GM19240 (cell line): ENCODE measurements around the gene FAM185A.
"Not testable (repeated sequence)": the region's sequence is repeated elsewhere in the genome, so short reads cannot be mapped to it uniquely, and the experiment has no call there.

Source experiments
- DNase-seq: peaks from one replicate; pipeline ENCODE4 v3.0.0; 2011; ENCODE audit warnings: low spot score; ENCODE audit not compliant: insufficient read length

The FAM185A gene

DNA sequence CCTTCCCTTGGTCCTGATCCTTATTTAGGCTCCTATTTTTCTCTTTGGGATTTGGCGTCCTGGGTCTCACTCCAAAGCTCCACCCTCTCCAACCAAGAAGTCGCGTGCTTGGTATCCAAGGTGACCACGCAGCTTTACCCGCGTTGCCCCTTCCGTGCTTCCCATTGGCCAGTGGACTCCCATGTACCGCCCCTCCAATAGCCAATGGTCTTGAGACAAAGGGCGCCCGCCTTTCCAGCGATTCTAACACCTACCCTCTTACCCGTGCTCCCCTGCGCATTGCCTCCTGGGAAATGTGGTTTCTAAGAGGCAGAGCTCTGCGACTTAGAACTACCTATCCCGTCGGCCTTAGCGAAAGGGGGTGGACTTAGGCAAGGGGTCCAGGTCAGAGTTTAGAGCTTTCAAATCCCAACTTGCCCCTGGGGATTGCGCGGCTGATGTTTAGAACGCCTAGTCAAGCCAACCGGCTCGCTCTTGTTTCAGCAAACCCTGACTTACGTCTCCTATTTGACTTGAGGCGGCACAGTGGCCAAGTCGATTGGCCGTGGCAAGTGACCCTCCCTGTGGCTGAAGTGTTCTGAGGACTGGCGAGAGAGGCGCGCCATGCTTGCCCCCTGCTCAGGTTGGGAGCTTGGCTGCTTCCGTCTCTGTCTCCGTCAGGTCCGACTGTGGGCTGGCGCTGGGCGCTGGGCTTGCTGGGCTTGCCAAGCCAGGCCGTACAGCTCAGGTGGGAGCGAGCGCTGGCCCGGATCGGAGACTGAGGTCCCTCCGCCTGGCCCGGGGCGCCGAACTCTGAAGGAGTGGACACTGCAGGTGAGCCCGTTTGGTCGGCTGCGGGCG lies at the start of gene FAM185A:
Gene FAM185A (plus strand): TSS at position 395 of the 840 bp plus-strand sequence. CDS start 209 bp downstream, at position 604.
- peak; percentile 69 for DNase-seq

DNA sequence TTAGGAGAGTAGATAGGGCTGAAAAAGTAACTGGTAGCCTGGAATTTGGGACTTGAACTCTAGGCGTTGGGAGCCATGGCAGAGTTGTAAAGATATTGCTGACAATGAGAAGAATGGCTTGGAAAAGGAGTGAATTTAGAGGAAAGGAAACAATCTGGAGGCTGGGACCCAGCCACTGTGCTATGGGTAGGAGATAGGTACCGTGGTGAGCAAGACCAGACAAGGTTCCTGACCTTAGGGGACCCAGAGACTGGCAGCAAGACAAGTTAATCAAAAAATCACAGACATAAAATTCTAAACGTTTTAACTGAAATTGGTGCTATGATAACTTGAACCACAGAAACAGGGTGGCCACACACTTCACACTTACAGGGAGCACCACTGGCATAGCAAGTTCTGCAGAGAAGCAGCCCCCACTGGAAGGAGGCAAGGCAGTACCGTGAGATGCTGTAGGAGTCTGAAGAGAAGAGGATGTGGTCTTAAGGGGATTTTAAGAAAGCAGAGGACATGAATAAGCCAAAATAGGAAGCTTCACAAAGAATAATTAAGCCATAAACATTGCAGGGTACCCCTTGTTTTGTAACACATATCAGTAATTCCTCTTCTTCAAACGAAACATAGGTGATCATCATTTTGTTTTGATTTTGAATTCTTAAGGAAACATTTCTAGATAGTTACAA lies 35.6 kb upstream of the FAM185A start:
- not testable (repeated sequence) for DNase-seq

DNA sequence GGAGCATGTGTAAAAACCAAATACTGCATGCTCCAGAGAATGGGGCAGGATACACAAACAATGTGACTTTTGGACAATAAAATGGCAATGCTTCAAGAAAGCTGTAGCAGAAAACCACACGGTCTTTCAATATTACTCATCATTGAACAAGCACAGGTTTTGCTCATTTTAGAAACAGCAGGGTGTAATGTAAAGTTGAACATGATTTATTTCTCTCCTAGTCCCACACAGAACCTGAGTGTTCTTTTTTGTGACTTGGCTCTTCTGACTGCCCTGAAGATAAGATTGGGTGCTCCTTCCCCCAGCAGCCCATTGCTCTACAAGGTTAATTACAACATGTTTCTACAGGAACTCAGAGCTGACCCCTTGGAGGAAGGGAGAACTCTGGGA lies 35.1 kb upstream of the FAM185A start:
- not testable (repeated sequence) for DNase-seq

DNA sequence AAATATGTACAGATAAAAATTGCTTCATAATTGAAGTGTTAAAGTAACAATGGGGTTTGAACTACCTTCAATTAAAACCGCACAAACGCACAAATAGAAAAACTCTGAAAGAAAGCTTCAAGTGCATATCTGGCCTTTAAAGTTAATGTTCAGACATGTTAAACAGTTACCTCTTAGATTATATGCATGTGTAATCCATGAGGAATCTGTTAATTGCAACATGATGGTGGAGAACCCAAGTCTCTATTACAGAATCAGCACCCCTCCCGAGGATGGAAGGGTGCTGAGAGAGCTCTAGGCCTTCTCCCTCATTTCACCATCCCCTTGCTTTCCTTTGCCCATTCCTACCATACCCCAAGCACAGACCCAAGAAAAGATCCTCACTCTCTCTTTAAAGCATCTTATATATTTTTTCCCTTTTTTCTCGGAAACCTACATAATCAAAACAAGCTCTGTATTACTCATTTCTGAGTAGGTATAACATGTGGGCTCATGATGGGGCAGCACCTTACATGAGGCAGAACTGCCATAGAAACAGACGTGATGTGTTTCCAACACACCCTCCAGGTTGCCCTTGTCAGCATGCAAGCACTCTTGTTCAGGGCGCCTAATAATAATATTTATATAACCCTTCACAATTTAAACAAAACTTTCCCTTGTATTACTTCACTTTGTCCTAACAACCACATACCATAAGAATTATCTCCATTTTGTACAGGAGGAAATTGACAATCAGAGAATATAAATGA lies 33.9 kb upstream of the FAM185A start:
- DNase-seq = not testable (repeated sequence)

DNA sequence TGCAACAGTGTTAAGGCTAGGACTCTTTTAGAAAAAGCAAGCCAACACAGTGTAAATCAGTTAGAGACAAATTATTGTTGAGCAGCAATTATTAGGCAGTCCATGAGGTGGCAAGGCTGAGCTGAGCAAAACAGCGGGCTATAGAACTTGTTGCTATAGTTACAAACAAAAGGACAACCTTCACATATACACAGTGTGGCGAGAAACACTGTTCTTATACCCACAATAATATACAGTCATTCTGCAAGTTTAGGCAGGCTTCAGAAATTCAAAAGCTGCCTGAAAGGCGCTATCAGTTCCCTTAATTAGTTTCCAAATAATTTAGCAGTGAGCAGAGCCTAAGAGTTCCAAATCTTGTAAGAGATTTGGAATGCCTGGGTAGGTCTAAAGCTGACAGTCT lies 33.1 kb upstream of the FAM185A start:
- not testable (repeated sequence) for DNase-seq

DNA sequence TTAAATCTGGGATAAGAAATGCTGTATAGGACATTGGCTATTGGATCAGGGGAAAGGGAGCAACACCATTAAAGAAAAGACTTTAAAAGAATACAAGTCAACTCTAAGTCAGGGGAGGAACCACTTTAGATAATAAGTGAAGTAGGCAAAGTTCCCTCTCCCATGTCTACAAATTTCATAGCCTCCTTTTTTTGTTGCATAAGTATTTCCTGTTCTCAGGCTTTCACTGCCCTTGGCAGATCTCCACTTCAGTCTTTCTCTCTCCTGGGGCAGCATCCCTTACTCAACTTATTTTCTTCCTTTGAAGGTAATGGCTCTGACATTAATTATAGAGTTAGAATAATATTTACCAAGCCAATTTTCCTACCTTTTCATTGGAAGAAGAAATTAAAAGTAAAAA lies 30.3 kb upstream of the FAM185A start:
- DNase-seq = not testable (repeated sequence)

DNA sequence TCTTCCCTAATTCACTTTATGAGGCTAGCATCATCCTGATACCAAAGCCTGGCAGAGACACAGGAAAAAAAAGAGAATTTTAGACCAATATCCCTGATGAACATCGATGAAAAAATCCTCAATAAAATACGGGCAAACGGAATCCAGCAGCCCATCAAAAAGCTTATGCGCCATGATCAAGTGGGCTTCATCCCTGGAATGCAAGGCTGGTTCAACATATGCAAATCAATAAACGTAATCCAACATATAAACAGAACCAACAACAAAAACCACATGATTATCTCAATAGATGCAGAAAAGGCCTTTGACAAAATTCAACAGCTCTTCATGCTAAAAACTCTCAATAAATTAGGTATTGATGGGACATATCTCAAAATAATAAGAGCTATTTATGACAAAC lies 22.6 kb upstream of the FAM185A start:
- DNase-seq = not testable (repeated sequence)

DNA sequence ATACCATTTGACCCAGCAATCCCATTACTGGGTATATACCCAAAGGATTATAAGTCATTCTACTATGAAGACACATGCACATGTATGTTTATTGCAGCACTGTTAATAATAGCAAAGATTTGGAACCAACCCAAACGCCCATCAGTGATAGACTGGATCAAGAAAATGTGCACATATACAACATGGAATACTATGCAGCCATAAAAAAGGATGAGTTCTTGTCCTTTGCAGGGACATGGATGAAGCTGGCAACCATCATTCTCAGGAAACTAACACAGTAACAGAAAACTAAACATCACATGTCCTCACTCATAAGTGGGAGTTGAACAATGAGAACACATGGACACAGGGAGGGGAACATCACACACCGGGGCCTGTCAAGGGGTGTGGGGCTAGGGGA lies 19.1 kb upstream of the FAM185A start:
- DNase-seq = not testable (repeated sequence)

DNA sequence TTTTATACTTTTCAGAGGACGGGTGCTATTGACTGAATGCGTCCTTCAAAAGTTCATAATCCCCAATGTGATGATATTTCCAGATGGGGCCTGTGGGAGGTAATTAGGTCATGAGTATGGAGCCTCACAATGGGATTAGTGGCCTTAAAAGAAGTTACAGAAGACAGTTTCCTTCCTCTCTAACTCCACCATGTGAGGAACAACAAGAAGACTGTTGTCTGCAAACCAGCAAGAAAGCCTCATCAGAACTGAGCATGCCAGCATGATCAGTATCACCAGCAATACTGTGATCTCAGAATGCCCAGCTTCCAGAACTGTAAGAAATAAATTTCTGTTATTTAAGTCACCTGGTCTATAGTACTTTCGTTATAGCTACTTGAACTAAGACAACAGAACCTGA lies 18.4 kb upstream of the FAM185A start:
- not testable (repeated sequence) for DNase-seq

DNA sequence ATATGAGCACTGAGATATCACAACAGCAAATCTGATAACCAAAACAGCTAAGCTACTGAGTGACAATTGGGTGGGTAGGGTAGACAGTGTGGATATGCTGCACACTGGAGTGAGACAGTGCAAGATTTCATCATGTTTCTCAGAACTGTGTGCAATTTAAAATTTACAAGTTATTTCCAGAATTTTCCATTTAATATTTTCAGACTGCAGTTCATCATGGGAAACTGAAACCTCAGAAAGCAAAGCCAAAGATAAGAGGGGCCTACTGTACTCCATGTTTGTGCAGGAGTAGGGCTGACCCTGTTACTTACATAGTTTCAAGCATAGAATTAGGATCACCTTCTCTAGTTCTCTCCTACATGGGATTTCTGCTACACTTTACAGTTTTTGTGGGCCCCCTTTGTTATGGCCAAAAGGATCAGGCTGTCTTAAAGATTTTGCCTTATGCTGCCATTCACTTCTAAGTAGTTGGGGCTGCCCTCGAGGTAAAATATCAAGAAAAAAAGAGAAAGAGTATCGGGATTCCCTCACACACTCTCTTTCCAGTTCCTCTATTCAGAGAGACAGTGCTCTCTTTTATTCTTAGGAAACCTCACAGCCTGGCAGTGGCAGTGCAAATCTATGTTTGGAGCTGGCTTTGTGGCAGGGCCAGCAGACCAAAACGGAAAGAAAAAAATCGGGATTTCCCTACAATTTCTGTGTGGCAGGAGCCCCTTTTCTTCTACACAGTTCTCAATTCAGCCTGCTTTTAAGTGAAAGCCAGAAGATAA lies 6.6 kb upstream of the FAM185A start:
- DNase-seq = not testable (repeated sequence)

DNA sequence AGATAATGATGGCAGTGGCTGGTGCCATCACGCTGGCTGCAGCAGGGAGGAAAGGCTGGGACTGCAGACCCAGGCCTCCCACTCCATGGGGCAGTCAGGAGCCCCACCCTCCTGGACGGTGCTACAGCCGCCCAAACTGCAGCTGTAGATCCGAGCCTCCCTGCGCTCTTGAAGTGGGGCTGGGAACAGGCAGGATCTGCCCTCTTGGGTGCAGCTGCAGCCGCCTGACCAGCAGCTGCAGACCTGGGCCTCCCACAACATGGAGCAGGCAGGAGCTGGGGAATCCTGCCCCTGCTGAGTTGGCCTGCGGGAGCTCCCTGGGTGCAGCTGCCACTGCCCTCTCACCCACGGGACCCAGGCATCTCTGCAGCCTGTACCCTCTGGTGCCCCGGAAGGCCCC lies 4.9 kb upstream of the FAM185A start:
- DNase-seq = not testable (repeated sequence)

DNA sequence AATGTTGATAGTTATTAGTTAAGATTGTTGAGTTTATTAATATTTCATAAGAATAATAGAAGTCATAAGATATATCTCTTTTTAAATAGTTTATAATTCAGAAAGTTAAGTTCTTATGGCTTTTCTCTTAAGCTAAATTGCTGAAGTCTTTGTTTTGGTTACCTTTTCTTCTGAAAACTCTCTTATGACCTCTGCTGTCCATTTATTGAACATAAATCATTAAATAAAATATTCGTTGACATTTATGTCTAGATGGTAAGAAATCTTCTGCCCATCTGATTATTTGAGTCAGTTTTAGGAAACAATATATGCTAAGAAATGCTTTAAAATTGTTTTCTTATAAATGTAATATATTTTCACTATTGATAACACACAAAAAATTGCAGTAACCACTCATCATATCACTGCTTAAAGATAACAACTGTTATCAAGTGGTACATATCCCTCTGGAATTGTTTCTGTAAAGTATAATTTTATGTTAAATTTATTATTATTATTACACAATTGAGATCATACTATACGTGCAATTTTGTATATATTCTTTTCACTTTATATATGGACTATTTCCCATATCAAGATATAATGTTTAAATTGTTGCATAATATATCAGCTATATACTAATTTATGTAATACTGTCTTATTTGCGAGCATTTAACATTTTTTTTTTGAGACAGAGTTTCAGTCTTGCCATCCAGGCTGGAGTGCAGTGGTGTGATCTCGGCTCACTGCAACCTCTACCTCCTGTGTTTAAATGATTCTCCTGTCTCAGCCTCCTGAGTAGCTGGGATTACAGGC lies 3.1 kb upstream of the FAM185A start:
- not testable (repeated sequence) for DNase-seq

DNA sequence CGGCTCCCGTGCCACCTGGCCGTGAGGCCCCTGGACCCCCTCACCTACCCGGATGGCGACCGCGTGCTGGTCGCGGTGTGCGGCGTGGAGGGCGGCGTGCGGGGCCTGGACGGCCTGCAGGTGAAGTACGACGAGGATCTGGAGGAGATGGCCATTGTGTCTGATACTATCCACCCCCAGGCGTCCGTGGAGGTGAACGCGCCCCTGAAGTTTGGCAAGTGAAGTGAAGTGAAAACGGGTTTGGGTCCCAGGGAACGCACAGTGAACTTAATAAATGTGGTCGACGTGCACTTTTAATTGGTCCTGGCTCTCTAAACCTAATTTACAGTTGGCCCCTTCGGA lies 617 bp downstream of the FAM185A start:
- DNase-seq = not testable (repeated sequence)

DNA sequence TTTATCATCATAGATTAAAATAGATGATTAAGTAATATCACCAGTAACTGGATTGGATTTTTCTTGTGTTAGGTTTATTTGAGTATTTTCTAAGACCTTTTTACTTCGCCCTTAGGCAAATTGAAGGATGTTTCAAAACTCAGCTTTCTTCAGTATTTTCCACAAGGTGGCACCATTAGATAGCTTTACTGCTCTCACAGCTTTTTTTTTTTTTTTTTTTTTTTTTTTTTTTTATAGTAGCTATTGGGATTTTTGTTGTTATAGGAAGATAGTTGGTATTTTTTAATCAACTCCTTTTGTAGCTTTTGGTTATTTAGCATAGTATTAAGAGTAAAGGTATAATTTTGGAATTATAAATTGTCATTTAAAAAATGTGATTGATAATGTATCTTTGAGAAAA lies 9.4 kb downstream of the FAM185A start:
- not testable (repeated sequence) for DNase-seq

DNA sequence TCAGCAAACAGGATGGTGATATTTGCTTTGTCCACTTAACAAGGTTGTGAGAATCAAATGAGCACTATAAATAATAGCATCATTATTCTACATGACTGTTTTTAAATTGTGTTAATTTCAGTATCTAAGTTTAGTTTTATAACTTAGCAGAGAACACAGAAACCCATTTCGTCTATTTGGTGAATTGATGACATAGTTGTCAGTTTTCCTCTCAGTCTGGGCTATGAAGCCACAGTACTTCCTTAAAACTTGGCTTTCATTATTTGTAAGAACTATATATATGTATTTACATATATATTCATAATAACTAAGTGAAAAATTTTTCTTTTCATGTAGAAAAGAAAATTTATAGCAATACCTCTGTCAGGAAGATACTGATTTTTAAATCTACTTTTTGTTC lies 11.1 kb downstream of the FAM185A start:
- not testable (repeated sequence) for DNase-seq

DNA sequence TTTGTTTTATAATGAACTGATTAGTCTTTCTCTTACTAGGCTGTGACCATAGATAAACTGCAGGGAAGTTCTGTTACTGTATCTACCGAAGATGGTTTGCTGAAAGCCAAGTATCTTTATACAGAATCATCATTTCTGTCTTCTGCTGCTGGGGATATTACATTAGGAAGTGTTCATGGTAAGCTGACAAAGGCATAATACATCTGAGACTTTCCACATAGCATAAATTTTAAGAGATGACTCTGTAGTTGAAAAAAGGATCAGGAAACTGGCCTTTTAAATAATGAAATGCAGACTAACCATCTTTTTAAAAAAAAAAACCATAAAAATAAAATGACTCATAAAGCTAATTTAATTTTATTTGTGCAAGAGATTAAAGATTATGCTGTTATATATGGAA lies 12.4 kb downstream of the FAM185A start:
- not testable (repeated sequence) for DNase-seq

DNA sequence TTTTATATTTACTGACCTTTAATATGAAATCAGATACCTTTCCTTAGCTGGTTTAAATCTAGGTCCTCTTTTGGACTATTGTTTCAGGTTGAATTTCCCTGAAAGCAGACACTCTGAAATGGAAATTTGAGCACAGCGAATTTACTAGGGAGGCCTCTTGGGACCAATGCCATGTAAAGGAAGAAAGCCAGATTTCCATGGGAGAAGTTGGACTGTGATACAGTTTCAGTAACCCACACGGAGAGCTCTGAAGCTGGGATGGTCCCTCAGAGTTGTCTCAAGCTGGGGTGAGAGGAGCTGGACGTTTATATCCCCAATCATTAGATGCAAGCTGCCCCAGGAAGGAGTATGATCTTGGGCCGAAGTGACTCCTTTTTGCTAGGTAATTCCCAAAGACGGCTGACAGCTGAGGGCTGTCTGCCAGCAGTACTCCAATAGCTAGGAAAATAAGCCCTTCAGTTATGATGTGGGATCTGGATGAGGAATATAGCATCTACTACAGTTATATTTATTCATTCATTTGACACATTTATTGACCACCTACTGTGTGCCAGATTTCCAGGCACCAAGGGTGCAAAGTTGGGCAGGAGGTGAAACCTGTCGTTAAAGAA lies 14.6 kb downstream of the FAM185A start:
- DNase-seq = not testable (repeated sequence)

DNA sequence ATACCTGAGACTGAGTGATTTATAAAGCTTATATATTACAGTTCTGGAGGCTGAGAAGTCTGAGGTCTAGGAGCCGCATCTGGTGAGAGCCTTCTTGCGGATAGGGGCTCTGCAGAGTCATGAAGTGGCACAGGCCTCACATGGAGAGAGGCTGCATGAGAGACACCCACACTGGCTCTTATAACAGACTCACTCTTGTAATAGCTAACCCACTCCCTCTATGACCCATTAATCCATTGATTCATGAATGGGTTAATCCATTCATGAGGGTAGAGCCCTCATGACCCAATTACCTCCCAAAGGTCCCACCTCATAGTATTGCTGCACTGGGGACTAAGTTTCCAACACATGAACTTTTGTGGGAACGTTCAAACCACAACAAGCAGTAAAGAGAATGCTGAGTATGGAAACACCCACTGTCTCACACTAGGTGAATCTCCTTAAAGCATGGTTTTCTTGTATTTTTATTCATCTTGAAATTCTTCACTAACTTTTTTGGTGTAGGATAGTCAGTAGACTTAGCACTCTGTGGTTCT lies 20.9 kb downstream of the FAM185A start:
- DNase-seq = not testable (repeated sequence)

DNA sequence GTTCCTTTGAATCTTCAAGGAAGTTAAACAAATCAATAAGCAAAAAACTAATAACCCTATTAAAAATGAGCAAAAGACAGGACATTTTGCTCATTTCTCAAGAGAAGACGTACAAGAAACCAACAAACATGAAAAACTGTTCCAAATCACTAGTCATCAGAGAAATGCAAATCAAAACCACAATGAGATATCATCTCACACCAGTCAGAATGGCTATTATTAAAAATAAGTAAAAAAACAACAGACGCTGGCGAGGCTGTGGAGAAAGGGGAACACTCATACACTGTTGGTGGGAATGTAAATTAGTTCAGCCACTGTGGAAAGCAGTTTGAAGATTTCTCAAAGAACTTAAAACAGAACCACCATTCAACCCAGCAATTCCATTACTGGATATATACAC lies 21.7 kb downstream of the FAM185A start:
- not testable (repeated sequence) for DNase-seq

DNA sequence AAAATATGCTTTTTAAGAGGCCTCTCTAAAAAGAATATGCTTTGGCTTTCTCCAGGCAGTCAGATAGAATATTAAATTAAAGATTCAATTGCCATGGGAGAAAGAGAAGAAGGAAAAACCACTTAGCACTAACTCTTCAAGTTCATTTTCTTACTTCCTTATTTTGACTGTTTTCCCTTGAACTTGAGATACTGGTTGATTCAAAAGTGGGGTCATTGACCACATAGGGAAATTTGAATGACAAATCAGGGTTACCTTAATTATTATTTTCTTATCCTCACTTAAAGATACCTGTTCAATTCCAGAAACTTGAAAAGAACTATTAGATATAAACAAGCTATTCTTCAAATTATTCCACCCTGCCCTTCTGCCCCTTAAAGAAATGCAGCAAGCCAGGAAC lies 27.4 kb downstream of the FAM185A start:
- not testable (repeated sequence) for DNase-seq
